NB4 (cell line): ENCODE data around the gene FNDC11.

ENCODE experiments used
- MYC ChIP-seq: IDR thresholded peaks from 2 replicates; pipeline ENCODE4 v1.6.1; 2011; ENCODE audit warnings: low read depth, low read length
- POLR2A ChIP-seq: IDR thresholded peaks from 2 replicates; pipeline ENCODE4 v1.6.1; 2011; ENCODE audit warnings: mild to moderate bottlenecking; ENCODE audit not compliant: insufficient read length; ENCODE audit errors: extremely low read depth
- TF ChIP-seq, protein P1 (sequence below): IDR thresholded peaks from one replicate; pipeline ENCODE4 v1.5.1; 2012; ENCODE audit warnings: low read depth, low read length
- TF ChIP-seq, protein P2 (sequence below): IDR thresholded peaks from 2 replicates; pipeline ENCODE4 v1.6.1; 2011; ENCODE audit warnings: low read depth, low read length

DNA sequence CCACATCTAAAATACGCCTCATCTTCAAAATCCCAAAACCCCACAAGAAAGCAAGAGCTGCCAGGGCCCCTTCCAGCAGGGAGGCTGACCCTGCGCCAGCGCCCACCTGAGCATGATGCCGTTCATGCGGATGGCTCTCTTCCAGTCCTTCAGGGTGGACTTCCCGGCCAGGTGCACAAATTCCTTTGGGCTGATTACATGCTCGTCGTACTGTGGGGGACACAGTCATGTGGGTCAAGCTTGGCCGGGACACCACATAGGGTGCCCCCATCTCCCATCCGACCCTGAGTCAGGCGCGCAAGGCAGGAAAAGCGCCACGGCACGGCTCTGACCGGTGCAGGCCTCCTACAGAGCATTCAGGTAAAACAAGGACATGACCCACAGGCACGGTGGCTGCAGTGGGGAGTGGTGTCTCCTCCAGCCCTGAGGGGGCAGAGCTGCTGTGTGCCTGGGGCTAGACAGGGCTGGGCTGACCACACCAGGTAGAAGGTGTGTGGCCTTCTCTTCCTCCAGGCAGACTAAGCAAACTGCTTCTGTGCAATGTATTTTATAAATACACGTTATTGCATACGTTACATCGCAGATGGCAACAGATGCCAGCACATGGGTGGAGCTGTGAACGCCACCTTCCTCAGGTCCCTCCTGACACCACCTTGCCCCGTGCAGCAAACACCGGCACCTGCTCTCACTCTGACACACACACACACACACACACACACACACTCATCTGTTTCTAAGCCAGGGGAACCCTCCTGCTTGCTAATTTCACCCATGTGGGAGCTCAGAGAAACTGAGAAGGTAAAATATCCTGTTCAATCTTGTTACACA is 43.9 kb downstream of the FNDC11 start:
- TF ChIP-seq MYC (no peak), POLR2A (no peak)
- TF ChIP-seq, protein P1, sequence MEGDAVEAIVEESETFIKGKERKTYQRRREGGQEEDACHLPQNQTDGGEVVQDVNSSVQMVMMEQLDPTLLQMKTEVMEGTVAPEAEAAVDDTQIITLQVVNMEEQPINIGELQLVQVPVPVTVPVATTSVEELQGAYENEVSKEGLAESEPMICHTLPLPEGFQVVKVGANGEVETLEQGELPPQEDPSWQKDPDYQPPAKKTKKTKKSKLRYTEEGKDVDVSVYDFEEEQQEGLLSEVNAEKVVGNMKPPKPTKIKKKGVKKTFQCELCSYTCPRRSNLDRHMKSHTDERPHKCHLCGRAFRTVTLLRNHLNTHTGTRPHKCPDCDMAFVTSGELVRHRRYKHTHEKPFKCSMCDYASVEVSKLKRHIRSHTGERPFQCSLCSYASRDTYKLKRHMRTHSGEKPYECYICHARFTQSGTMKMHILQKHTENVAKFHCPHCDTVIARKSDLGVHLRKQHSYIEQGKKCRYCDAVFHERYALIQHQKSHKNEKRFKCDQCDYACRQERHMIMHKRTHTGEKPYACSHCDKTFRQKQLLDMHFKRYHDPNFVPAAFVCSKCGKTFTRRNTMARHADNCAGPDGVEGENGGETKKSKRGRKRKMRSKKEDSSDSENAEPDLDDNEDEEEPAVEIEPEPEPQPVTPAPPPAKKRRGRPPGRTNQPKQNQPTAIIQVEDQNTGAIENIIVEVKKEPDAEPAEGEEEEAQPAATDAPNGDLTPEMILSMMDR = no peak
- TF ChIP-seq, protein P2, sequence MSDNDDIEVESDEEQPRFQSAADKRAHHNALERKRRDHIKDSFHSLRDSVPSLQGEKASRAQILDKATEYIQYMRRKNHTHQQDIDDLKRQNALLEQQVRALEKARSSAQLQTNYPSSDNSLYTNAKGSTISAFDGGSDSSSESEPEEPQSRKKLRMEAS = no peak
